Smooth muscle cell (in vitro differentiated cells): ENCODE measurements around the gene GRAMD2B. TPM values are rescaled to one million over a fixed set of nuclear protein-coding genes. Genes with fewer than 3 reads are reported as not detected.
A peak's percentile ranks its signal among the peaks of the same experiment; 100 is the strongest.
"Not testable (repeated sequence)": the region's sequence is repeated elsewhere in the genome, so short reads cannot be mapped to it uniquely, and the experiment has no call there.

Source experiments
- DNase-seq: peaks from one replicate; lab custom pipeline; 2025; ENCODE audit not compliant: unreplicated experiment; lab: John Stamatoyannopoulos, UW
- H2AFZ ChIP-seq: fragments of 200-600 bp; sonication (generic); 2 replicates; pipeline ENCODE4 v1.6.0; 2016; ENCODE audit warnings: antibody characterized with exemption, low read depth, mild to moderate bottlenecking
- H3F3A ChIP-seq: fragments of 200-600 bp; sonication (generic); 2 replicates; pipeline ENCODE4 v1.6.0; 2017; ENCODE audit warnings: antibody characterized with exemption, low read depth
- H3K27ac ChIP-seq: fragments of 200-600 bp; sonication (generic); 2 replicates; pipeline ENCODE4 v1.5.1; 2016; ENCODE audit warnings: low read depth, mild to moderate bottlenecking
- H3K27me3 ChIP-seq: fragments of 200-600 bp; sonication (generic); 2 replicates; pipeline ENCODE4 v1.6.1; 2016; ENCODE audit warnings: low read depth, mild to moderate bottlenecking
- H3K36me3 ChIP-seq: fragments of 200-600 bp; sonication (generic); 2 replicates; pipeline ENCODE4 v1.5.1; 2016; ENCODE audit warnings: low read depth
- H3K4me1 ChIP-seq: fragments of 200-600 bp; sonication (generic); 2 replicates; pipeline ENCODE4 v1.5.1; 2016; ENCODE audit warnings: low read depth
- H3K4me2 ChIP-seq: fragments of 200-600 bp; sonication (generic); 2 replicates; pipeline ENCODE4 v1.6.0; 2016; ENCODE audit warnings: mild to moderate bottlenecking
- H3K4me3 ChIP-seq: fragments of 200-600 bp; sonication (generic); 2 replicates; pipeline ENCODE4 v1.5.1; 2016; ENCODE audit warnings: mild to moderate bottlenecking
- H3K79me2 ChIP-seq: fragments of 200-600 bp; sonication (generic); 2 replicates; pipeline ENCODE4 v1.6.0; 2016; ENCODE audit warnings: low read depth, mild to moderate bottlenecking
- H3K9ac ChIP-seq: fragments of 200-600 bp; sonication (generic); 2 replicates; pipeline ENCODE4 v1.6.0; 2016; ENCODE audit warnings: low read depth
- H3K9me3 ChIP-seq: fragments of 200-600 bp; sonication (generic); replicated peaks from 2 replicates; pipeline ENCODE4 v1.5.1; 2016; ENCODE audit warnings: low read depth
- H4K20me1 ChIP-seq: fragments of 200-600 bp; sonication (generic); 2 replicates; pipeline ENCODE4 v1.6.0; 2016; ENCODE audit warnings: low read depth
- WGBS: methylation state at CpG from one replicate; pipeline ENCODE4 v1.1.7; 2016; ENCODE audit warnings: low lambda C conversion rate; 5-methylcytosine and 5-hydroxymethylcytosine counted together
- polyA plus RNA-seq: library from polyadenylated mRNA; unstranded; fragments of >200 nt; fragmentation: Nextera tagmentation; extraction: Ambion mirVana; gene quantifications from 2 replicates; pipeline ENCODE4 v1.2.1, GENCODE V29; 2016
- total RNA-seq: library from RNA; depleted of rRNA; stranded (reverse); fragments of >200 nt; gene quantifications from 2 replicates; pipeline ENCODE4 v1.2.3, GENCODE V29; 2014
- TF ChIP-seq, protein P1 (sequence below): fragments of 200-600 bp; sonication (generic); IDR thresholded peaks from 2 replicates; pipeline ENCODE4 v1.5.1; 2017; ENCODE audit warnings: borderline replicate concordance, mild to moderate bottlenecking, antibody characterized with exemption; ENCODE audit not compliant: insufficient read depth, poor library complexity, severe bottlenecking

The GRAMD2B gene
- total and polyA plus RNA-seq, 2 experiments from 2014 or later, result 8.7 to 27.3 TPM

DNA sequence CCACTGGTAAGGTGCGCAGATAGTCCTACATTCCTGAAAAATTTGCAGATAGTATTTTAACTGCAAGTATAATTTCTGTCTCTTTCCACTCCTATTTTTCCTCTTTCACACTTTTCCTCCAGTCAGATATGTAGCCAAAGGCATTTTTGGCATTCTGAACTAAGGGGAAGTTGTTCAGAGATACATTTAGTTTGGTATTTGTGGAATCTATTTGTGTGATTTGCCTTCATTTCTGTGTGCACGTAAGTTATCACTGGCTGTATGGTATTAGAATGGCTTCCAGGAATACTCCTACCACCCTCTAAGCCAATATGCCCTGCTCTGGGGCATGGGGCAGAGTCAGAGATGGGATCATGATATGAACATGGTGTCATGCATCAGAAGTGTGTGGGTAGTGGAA, 45.8 kb upstream of the GRAMD2B start:
- Histone ChIP-seq H4K20me1 (no peaks in the 10 kb centered on the region), H3K27ac (no peak overlapping the region), H3K4me3 (no peak overlapping the region), H3K79me2 (no peaks in the 10 kb centered on the region), H3F3A (no peaks in the 10 kb centered on the region), H3K9me3 (no peaks in the 10 kb centered on the region), H3K36me3 (no peaks in the 10 kb centered on the region), H3K4me1 (no peaks in the 10 kb centered on the region), H2AFZ (no peak overlapping the region), H3K9ac (no peak overlapping the region), H3K4me2 (no peak overlapping the region), H3K27me3 (no peaks in the 10 kb centered on the region)
- DNase-seq, result no peak
- 64% methylated on average over 2 of the region's 2 CpGs for WGBS
- TF ChIP-seq, protein P1, sequence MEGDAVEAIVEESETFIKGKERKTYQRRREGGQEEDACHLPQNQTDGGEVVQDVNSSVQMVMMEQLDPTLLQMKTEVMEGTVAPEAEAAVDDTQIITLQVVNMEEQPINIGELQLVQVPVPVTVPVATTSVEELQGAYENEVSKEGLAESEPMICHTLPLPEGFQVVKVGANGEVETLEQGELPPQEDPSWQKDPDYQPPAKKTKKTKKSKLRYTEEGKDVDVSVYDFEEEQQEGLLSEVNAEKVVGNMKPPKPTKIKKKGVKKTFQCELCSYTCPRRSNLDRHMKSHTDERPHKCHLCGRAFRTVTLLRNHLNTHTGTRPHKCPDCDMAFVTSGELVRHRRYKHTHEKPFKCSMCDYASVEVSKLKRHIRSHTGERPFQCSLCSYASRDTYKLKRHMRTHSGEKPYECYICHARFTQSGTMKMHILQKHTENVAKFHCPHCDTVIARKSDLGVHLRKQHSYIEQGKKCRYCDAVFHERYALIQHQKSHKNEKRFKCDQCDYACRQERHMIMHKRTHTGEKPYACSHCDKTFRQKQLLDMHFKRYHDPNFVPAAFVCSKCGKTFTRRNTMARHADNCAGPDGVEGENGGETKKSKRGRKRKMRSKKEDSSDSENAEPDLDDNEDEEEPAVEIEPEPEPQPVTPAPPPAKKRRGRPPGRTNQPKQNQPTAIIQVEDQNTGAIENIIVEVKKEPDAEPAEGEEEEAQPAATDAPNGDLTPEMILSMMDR, result no peak

DNA sequence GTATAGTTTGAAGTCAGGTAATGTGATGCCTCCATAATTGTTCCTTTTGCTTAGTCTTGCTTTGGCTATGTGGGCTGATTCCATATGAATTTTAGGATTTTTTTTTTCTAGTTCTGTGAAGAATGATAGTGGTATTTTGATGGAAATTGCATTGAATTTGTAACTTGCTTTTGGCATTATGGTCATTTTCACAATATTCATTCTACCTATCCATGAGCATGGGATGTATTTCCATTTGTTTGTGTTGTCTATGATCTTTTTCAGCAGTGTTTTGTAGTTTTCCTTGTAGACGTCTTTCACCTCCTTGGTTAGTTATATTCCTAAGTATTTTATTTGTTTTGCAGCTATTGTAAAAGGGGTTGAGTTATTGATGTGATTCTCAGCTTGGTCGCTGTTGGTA, 42.9 kb upstream of the GRAMD2B start:
- H3K36me3 ChIP-seq, H3K9ac ChIP-seq, H3F3A ChIP-seq, H3K4me2 ChIP-seq, H3K27ac ChIP-seq, DNase-seq, H4K20me1 ChIP-seq, H3K79me2 ChIP-seq, H3K27me3 ChIP-seq, H2AFZ ChIP-seq, H3K4me3 ChIP-seq, H3K4me1 ChIP-seq, H3K9me3 ChIP-seq: not testable (repeated sequence)
- WGBS, result 94% methylated on average over 2 of the region's 2 CpGs

DNA sequence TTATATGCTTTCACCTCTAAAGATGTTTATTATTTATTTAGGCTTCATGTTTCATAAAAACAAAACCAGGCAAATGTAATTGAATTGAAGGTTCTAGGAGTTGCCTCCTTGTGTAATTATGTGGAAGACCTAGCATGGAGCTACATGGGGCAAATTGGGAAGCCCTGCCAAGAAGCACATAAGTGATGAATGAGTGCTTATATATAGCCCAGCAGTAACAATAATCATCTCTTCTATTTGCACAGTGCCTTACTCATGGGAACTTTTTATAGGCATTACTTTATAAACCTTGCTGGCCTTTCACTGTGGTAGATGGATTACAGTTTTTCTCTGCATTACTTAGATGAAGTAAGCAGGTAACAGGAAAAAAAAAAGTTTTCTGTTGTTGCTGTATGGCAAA, 40.0 kb upstream of the GRAMD2B start:
- DNase-seq, result no peak
- Histone ChIP-seq H3K27me3 (no peaks in the 10 kb centered on the region), H4K20me1 (no peaks in the 10 kb centered on the region), H3K36me3 (no peaks in the 10 kb centered on the region), H3K9ac (no peak overlapping the region), H3K4me3 (no peak overlapping the region), H3K4me2 (no peak overlapping the region), H3K4me1 (peaks cover 6% of the 10 kb centered on the region), H3F3A (no peaks in the 10 kb centered on the region), H2AFZ (no peak overlapping the region), H3K9me3 (no peaks in the 10 kb centered on the region), H3K79me2 (no peaks in the 10 kb centered on the region), H3K27ac (no peak overlapping the region)
- TF ChIP-seq, protein P1, result no peak

DNA sequence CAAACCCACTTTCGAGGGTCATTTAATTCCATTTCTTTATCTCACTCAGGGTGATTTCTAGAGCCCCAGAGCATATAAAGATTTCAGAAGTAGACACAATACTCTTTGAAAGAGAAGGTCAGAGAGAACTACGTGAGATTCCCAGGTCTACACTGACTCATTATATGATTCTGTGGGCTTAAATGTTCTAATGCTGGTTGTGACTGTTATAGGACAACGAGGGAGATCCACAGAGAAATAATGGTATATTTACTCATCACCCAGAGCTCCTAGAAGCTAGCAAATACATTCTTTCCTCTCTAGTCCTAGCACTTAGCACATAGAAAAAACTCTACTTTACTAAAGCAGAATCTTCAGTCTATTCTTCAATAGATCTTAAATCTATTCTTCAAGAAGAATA, 39.4 kb upstream of the GRAMD2B start:
- H3F3A ChIP-seq, result no peaks in the 10 kb centered on the region
- H3K36me3 ChIP-seq, result no peaks in the 10 kb centered on the region
- no peak overlapping the region for H2AFZ ChIP-seq
- H3K9me3 ChIP-seq, result no peaks in the 10 kb centered on the region
- no peak overlapping the region for H3K4me2 ChIP-seq
- no peak overlapping the region for H3K4me3 ChIP-seq
- WGBS, result 66% methylated on average over 3 of the region's 3 CpGs
- H4K20me1 ChIP-seq, result no peaks in the 10 kb centered on the region
- H3K4me1 ChIP-seq, result peaks cover 6% of the 10 kb centered on the region
- H3K79me2 ChIP-seq, result no peaks in the 10 kb centered on the region
- DNase-seq, result no peak
- no peak overlapping the region for H3K9ac ChIP-seq
- TF ChIP-seq, protein P1, result no peak
- no peaks in the 10 kb centered on the region for H3K27me3 ChIP-seq
- peak overlapping the region; percentile 14 for H3K27ac ChIP-seq
